NK-92 treated with Interleukin-12 subunit alpha and Interleukin-12 subunit beta, amount 100 ng/mL, for 24 hours (cell line): ENCODE measurements around the gene RNU1-4.
"Not testable (repeated sequence)": the region's sequence is repeated elsewhere in the genome, so short reads cannot be mapped to it uniquely, and the experiment has no call there.

Experiments used
- DNase-seq: peaks from one replicate; lab custom pipeline; 2025; lab: John Stamatoyannopoulos, UW

The RNU1-4 gene

GRCh38 chr1:16770139-16770759 lies 29.9 kb downstream of the RNU1-4 start:
- not testable (repeated sequence) for DNase-seq

- DNase-seq = not testable (repeated sequence)
These were observed 30.7 kb downstream of the RNU1-4 start for GRCh38 chr1:16770896-16771446.

- not testable (repeated sequence) for DNase-seq
These were observed 32.2 kb downstream of the RNU1-4 start for GRCh38 chr1:16772275-16773204.

- DNase-seq = not testable (repeated sequence)
These were observed 32.9 kb downstream of the RNU1-4 start for GRCh38 chr1:16773205-16773596.

- not testable (repeated sequence) for DNase-seq
These were observed 33.4 kb downstream of the RNU1-4 start for GRCh38 chr1:16773723-16774122.

- not testable (repeated sequence) for DNase-seq
These were observed 34.5 kb downstream of the RNU1-4 start for GRCh38 chr1:16774773-16775172.

- DNase-seq = not testable (repeated sequence)
These were observed 35.0 kb downstream of the RNU1-4 start for GRCh38 chr1:16775290-16775689.

- not testable (repeated sequence) for DNase-seq
These were observed 35.9 kb downstream of the RNU1-4 start for GRCh38 chr1:16776248-16776647.

- DNase-seq = not testable (repeated sequence)
These were observed 36.5 kb downstream of the RNU1-4 start for GRCh38 chr1:16776835-16777234.

GRCh38 chr1:16777821-16778220 lies 37.5 kb downstream of the RNU1-4 start:
- not testable (repeated sequence) for DNase-seq

- not testable (repeated sequence) for DNase-seq
These were observed 39.2 kb downstream of the RNU1-4 start for GRCh38 chr1:16779525-16779924.

GRCh38 chr1:16781033-16781432 lies 40.7 kb downstream of the RNU1-4 start:
- not testable (repeated sequence) for DNase-seq

- not testable (repeated sequence) for DNase-seq
These were observed 41.3 kb downstream of the RNU1-4 start for GRCh38 chr1:16781625-16782024.

GRCh38 chr1:16784955-16785354 lies 44.6 kb downstream of the RNU1-4 start:
- not testable (repeated sequence) for DNase-seq

- DNase-seq = not testable (repeated sequence)
These were observed 46.0 kb downstream of the RNU1-4 start for GRCh38 chr1:16786362-16786761.

GRCh38 chr1:16787175-16787574 lies 46.9 kb downstream of the RNU1-4 start:
- not testable (repeated sequence) for DNase-seq

- DNase-seq = not testable (repeated sequence)
These were observed 47.4 kb downstream of the RNU1-4 start for GRCh38 chr1:16787711-16788110.
